Esophagus (tissue), 2 donors: ENCODE results near the gene CCR5. TPM values are rescaled to one million over a fixed set of nuclear protein-coding genes. Genes with fewer than 3 reads are reported as not detected.

Experiments
- H3K27ac ChIP-seq, 2 donors: one replicate each; pipeline ENCODE4 v1.5.1; 2013; ENCODE audit warnings: low read depth in 2 of 2, mild to moderate bottlenecking in 2 of 2, inconsistent platforms in 1 of 2, low read length in 1 of 2, moderate library complexity in 1 of 2
- H3K27me3 ChIP-seq, 2 donors: one replicate each; pipeline ENCODE4 v1.6.1; 2013; ENCODE audit warnings: low read length in 2 of 2, control low read depth in 1 of 2, mild to moderate bottlenecking in 1 of 2; ENCODE audit not compliant: insufficient read depth in 2 of 2, control insufficient read depth in 1 of 2
- H3K36me3 ChIP-seq, 2 donors: one replicate each; pipeline ENCODE4 v1.6.1; 2013; ENCODE audit warnings: low read length in 1 of 2; ENCODE audit not compliant: control insufficient read depth in 2 of 2, insufficient read depth in 2 of 2
- H3K4me1 ChIP-seq, 2 donors: one replicate each; pipeline ENCODE4 v1.6.1; 2013; ENCODE audit warnings: low read length in 1 of 2; ENCODE audit not compliant: control insufficient read depth in 2 of 2, insufficient read depth in 2 of 2
- H3K4me3 ChIP-seq, 2 donors: one replicate each; pipeline ENCODE4 v1.5.1; 2013; ENCODE audit warnings: low read length in 2 of 2, mild to moderate bottlenecking in 2 of 2, low read depth in 1 of 2, moderate library complexity in 1 of 2
- H3K9me3 ChIP-seq, 2 donors: one replicate each; pipeline ENCODE4 v1.6.1; 2013; ENCODE audit warnings: mild to moderate bottlenecking in 2 of 2, low read depth in 1 of 2, low read length in 1 of 2, moderate library complexity in 1 of 2; ENCODE audit not compliant: control insufficient read depth in 2 of 2, insufficient read depth in 1 of 2
- WGBS, 2 donors: extraction: QIAGEN DNeasy Blood & Tissue Kit; methylation state at CpG; one replicate each; pipeline ENCODE4 v1.1.7; 2013; 5-methylcytosine and 5-hydroxymethylcytosine counted together
- polyA plus RNA-seq, 2 donors: library from polyadenylated mRNA; stranded (reverse); fragments of 200-250 nt; gene quantifications; one replicate each; pipeline ENCODE4 v1.2.3, GENCODE V29; 2013
- donor health status: healthy with polysubstance abuse.
- donor health status: Bipolar disorder and iron deficiency.

Gene CCR5
- polyA plus RNA-seq, 2 donors = 0.73 to 1.2 TPM

DNA sequence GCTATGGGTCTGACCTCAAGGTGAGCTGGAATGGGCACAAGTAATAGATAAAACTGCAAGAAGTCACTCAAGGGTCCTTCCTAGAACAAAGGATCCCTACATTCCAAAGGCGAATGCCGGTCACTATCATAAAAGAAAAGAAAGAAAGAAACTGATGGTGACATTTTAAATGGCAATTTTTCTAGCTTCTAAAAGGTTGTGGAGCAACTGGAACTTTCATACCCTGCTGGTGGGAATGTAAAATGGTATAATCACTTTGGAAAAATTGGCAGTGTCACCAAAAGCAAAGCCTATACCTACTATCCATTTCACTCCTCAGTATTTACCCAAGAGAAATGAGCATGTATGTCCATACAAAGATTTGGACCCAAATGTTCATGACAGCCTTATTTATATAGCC lies 40.5 kb downstream of the CCR5 start:
- H3K27me3 ChIP-seq = no peaks in the 10 kb centered on the region
- H3K27ac ChIP-seq = no peak overlapping the region
- no peaks in the 10 kb centered on the region for H3K36me3 ChIP-seq
- no peaks in the 10 kb centered on the region for H3K9me3 ChIP-seq
- H3K4me3 ChIP-seq = no peak overlapping the region
- H3K4me1 ChIP-seq = no peaks in the 10 kb centered on the region
- WGBS, 2 donors = 75 to 93% methylated on average over 2 of the region's 2 CpGs

DNA sequence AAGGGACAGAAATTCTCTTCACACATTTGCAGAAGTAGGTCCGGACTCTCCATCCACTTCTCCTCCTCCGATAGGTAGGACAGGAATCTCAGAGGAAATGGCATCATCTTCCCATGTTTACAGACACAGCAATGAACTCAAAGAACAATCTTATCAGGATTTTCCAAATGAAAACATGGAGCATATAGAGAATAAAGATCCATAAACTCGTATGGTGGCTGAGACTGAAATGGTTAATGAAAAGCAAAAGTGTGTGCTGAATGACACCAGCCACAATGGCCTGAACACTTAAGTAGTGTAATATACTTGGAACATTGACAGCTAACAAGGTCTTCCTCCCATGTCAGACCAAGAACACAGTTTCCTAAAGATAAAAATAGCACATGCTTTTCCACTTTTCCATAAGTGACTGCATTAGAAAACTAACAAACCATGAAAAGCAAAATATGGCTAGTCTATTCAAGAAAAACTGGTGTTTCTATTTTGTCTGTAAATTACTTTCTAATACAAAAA lies 42.1 kb downstream of the CCR5 start:
- Histone ChIP-seq H3K27me3 (no peaks in the 10 kb centered on the region), H3K4me1 (no peaks in the 10 kb centered on the region), H3K36me3 (no peaks in the 10 kb centered on the region), H3K4me3 (no peak overlapping the region), H3K27ac (no peak overlapping the region), H3K9me3 (no peaks in the 10 kb centered on the region)
- 65 to 83% methylated on average over 3 of the region's 3 CpGs for WGBS, 2 donors

DNA sequence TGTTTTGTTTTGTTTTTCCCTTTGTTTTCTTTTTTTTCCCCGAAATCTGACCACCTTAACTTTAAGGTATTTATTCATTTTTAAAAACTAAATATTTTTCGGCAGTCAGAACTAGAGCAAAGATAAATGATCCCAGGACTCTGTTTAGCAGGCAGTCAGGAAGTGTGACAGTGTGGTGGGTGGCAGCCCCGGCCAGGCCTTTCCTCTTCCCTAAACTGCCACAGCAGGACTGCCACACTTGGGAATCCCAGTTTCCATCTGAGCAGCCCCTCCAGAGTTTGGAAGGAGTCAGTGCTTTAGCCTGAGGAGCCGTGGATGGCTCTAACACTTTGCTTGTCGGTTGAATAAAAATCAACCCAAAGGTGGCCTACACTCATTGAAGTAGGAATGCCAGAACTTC lies 43.2 kb downstream of the CCR5 start:
- Histone ChIP-seq H3K4me3 (no peak overlapping the region), H3K27ac (no peak overlapping the region), H3K27me3 (no peaks in the 10 kb centered on the region), H3K4me1 (no peaks in the 10 kb centered on the region), H3K36me3 (no peaks in the 10 kb centered on the region), H3K9me3 (no peaks in the 10 kb centered on the region)
- 82% methylated on average over 5 of the region's 5 CpGs for WGBS, 2 donors

DNA sequence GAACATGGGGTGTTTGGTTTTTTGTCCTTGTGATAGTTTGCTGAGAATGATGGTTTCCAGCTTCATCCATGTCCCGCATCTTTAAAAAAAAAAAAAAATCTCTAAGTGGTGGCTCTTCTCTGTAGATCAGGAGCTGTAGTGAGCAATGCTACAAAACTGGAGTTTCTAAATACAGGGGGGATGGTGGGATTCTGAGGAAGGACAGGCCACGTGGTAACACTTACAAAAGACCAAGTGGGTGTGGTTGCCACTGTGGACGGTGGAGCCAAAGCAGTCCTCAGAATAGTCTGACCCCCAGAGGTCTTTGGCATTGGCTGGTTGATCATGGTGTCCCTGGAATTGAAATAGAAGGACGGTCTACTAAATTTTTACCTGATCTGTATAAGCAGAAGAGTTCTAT lies 44.0 kb downstream of the CCR5 start:
- no peaks in the 10 kb centered on the region for H3K36me3 ChIP-seq
- H3K4me1 ChIP-seq = no peaks in the 10 kb centered on the region
- H3K9me3 ChIP-seq = no peaks in the 10 kb centered on the region
- 73 to 77% methylated on average over 4 of the region's 4 CpGs for WGBS, 2 donors
- no peaks in the 10 kb centered on the region for H3K27me3 ChIP-seq
- no peak overlapping the region for H3K4me3 ChIP-seq
- no peak overlapping the region for H3K27ac ChIP-seq

DNA sequence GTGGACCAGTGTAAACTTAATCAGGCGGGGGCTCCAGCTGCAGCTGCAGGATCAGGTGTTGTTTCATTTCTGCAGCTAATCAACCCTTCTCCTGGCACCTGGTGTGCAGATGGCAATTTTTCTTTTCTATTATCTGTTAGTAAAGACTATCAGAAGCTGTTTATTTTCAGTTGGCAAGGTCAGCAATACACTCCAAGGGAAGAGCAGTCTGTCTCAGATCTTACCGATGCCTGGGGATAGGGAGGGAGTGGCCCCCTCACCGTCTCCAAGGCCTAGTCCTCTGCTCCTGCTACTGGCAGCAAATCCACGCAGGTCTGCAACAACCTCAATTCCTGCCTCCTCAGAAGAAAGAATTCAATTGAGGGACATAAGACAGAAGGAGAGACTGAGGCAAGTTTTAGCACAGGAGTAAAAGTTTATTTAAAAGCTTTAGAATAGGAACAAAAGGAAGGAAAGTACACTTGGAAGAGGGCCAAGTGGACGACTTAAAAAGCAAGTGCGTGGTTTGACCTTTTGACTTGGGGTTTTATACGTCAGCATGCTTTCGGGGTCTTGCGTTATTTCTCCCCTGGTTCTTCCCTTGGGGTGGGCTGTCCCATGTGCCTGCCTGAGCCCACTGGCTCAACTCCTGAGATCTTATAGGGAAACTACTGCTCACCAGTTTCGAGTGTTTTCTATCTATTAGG lies 45.5 kb downstream of the CCR5 start:
- no peaks in the 10 kb centered on the region for H3K4me1 ChIP-seq
- H3K9me3 ChIP-seq = no peaks in the 10 kb centered on the region
- H3K27me3 ChIP-seq = no peaks in the 10 kb centered on the region
- no peak overlapping the region for H3K4me3 ChIP-seq
- 37 to 43% methylated on average over 10 of the region's 10 CpGs for WGBS, 2 donors
- no peaks in the 10 kb centered on the region for H3K36me3 ChIP-seq
- no peak overlapping the region for H3K27ac ChIP-seq

DNA sequence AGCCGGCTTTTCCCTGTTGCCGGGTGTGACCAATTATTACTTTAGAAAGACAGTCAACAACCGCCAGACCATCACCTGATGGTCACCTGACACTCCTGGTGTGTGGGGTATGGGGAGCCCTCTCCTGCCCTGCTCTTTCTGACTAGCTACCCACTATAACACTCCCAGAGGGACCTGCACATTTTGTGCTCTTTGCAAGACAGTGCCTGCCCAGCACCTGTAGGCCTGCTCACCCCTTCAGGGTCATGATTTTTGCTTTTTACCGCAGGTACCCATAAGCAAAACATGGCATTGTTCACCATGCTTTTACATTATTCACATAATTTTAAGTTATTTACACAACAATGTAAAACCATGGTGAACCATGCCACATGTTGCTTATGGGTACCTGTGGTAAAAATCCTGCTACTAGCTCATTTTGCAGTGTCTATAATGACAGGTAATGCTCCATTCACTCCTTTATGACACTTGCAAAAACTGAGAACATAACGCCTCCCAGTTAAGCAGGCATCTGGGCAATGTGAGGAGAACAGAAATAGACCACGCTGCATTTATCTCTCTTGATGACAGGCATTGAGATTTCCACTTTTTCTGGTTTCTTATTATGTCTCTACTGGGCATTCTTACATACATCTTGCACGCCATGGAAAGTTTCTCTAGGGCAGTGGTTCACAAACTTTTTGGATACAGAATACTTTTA lies 46.2 kb downstream of the CCR5 start:
- Histone ChIP-seq H3K27me3 (no peaks in the 10 kb centered on the region), H3K4me3 (no peak overlapping the region), H3K4me1 (no peaks in the 10 kb centered on the region), H3K9me3 (no peaks in the 10 kb centered on the region), H3K36me3 (no peaks in the 10 kb centered on the region), H3K27ac (no peak overlapping the region)
- 80% methylated on average over 7 of the region's 7 CpGs for WGBS, 2 donors

DNA sequence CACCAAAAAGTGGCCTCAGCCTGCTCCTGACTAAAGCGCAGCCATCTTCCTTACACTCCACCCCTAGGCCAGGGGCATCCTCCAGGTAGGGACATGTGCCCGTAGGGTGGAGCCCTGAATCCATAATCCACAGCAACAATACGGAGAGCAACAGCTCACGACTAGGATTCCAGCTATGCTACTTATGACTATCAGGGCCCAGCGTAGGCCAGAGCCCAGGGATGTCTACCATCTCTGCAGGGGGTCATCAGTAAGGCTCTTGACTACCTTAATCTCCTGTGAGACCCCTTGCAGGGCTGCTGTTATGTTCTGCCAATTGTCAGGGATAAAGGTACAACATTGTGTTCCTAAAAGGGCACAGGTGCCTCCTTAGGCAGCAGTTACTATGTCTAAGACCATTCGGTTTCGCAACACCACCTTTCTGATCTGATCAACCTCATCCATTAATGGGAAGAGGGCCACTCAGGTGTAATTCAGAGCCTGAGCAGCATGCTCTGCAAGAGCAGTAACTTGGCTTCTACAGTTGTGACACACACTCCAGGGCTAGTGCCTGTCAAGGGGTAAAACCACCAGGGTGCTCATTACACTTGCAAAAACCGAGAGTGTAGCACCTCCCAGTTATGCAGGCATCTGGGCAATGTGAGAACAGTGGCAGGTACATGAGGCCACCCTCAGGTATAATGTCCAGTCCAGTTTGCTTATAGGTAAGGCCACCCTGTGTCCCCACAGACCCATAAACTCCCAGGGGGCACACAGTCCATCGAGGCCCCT lies 47.3 kb downstream of the CCR5 start:
- 73 to 80% methylated on average over 9 of the region's 9 CpGs for WGBS, 2 donors

DNA sequence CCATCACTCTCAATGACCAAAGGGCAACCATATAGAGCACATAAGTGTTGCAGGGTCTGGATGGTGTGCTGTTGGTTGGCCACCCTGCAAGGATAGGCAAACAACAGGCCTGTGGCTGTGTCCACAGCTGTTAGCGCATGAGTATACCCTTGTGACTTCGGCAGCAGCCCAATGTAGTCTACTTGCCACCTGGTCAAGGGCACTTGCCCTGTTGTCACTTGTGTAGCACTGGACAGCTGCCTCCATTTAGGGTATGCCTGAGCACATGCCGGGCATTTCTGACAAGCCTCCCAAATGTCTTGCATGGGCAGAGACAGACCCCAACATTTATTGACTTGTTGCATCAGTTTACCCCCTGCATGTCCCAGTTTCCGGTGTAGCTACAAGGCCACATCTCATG lies 49.1 kb downstream of the CCR5 start:
- Histone ChIP-seq H3K27ac (no peak overlapping the region), H3K36me3 (no peaks in the 10 kb centered on the region), H3K4me1 (no peaks in the 10 kb centered on the region), H3K9me3 (no peaks in the 10 kb centered on the region), H3K4me3 (no peak overlapping the region), H3K27me3 (no peaks in the 10 kb centered on the region)
- 97 to 98% methylated on average over 4 of the region's 4 CpGs for WGBS, 2 donors

More for the DNA sequence above, 47.3 kb downstream of the CCR5 start:
- Histone ChIP-seq H3K9me3 (no peaks in the 10 kb centered on the region), H3K27ac (no peak overlapping the region), H3K4me3 (no peak overlapping the region), H3K4me1 (no peaks in the 10 kb centered on the region), H3K27me3 (no peaks in the 10 kb centered on the region), H3K36me3 (no peaks in the 10 kb centered on the region)

DNA sequence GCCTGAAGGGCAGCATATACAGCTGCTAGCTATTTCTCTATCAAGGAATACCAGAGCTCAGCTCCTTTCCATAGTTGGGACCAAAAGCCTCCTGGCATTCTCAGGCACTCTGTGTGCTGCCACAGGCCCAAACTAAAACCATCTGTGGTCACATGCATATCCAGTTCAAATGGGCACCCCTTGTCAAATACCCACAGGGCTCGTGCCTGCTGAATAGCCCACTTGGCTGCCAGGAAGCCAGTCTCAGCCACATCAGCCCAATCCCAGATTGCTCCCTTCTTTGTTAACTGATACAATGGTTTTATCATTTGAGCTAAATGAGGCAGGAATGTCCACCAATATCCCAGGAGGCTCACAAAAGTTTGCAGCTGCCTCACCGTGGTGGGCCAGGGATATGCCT lies 50.2 kb downstream of the CCR5 start:
- Histone ChIP-seq H3K27ac (no peak overlapping the region), H3K27me3 (no peaks in the 10 kb centered on the region), H3K9me3 (no peaks in the 10 kb centered on the region), H3K36me3 (no peaks in the 10 kb centered on the region), H3K4me3 (no peak overlapping the region), H3K4me1 (no peaks in the 10 kb centered on the region)
- WGBS, 2 donors = 87 to 93% methylated on average over 2 of the region's 2 CpGs
